Stimulated activated naive CD8-positive, alpha-beta T cell treated with anti-CD3 and anti-CD28 coated beads, Interleukin-15, Interleukin-2, amounts not matched to agents 100 U/mL and 50 U/mL, for 24 hours (primary cell): ENCODE results near the gene FER.
"Not testable (repeated sequence)": the region's sequence is repeated elsewhere in the genome, so short reads cannot be mapped to it uniquely, and the experiment has no call there.

Source experiments
- ATAC-seq: fragments of 150-1000 bp; cut with Tn5 transposase; one replicate; pipeline ENCODE4 v1.10.0; 2021
- DNase-seq: peaks from one replicate; pipeline ENCODE4 v3.0.0; 2021

The FER gene

GRCh38 chr5:108747774-108748400 lies at the start of gene FER:
FER (plus strand) TSS chr5:108747897; CDS start chr5:108798183, 50,286 bp downstream.
- DNase-seq (peak; percentile 23), ATAC-seq (peak; percentile 53)

DNA sequence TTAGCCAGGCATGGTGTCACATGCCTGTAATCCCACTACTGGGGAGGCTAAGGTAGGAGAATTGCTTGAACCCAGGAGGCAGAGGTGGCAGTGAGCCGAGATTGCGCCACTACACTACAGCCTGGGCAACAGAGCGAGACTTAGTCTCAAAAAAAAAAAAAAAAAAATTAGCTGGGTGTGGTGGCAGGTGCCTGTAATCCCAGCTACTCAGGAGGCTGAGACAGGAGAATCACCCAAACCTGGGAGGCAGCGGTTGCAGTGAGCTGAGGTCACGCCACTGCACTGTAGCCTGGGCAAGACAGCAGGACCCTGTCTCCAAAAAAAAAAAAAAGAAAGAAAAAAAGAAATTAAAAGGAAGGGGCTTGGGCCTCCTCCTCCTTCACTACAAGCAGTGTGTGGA lies 47.3 kb upstream of the FER start:
- not testable (repeated sequence) for DNase-seq, ATAC-seq

DNA sequence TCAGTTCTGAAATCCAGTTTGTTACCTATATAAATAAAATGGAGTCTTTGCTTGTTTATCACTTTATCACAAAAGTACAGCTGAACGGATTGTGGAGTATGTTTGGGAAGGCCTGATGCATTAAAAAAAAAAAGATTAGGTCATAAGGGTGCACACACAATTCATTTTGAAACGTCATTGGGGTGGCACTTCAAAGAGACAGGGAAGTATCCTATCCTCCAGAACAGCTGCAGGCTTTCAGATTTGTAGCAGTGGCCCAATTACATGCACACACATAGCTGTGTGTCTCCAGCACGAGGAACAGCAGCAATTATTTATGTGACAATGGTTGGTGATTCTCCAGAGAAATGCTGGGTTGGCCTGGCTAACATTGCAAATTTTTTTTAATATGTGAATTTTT lies 46.8 kb upstream of the FER start:
- no peak for ATAC-seq
- DNase-seq = no peak

GRCh38 chr5:108702546-108702945 lies 45.2 kb upstream of the FER start:
- DNase-seq = no peak
- no peak for ATAC-seq

DNA sequence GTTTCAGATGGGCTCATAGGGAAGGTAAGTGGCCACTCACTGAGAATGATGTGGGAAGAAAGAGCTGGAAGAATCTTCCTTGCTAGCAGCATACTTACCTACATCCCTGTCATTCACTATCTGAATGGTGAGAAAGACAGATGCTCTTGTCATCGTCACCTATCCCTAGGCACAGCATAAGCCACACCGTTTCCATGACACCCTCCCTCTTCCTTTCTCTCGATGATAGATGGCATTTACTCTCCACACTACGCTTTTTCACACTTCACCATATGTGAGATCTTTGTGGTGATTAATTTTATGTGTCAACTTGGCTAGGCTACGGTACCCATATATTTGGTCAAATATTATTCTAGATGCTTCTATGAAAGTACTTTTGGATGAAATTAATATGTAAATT lies 44.4 kb upstream of the FER start:
- ATAC-seq (no peak), DNase-seq (no peak)

DNA sequence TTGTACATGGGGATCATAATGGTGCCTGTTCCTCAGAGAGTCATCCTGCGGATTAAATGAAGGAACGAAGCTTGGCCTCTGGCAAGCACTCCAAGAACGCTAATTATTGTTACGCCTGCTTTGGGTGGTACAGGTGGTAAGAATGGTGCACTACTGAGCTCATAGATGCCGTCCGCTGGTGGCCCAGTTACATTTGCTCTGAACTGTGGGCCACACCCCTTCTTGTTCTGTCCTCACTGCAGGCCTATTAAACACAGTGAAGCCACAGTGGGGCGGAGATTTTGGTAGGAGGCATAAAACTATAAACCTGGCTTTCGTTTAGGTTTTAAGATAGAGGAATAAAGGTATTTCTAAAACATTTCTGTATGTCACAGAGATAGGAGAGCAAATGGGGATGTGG lies 40.6 kb upstream of the FER start:
- ATAC-seq (no peak), DNase-seq (no peak)

- ATAC-seq (no peak), DNase-seq (no peak)
Measured at GRCh38 chr5:108711898-108712297, 35.8 kb upstream of the FER start.

- ATAC-seq = no peak
- DNase-seq = no peak
Measured at GRCh38 chr5:108715408-108715807, 32.3 kb upstream of the FER start.

DNA sequence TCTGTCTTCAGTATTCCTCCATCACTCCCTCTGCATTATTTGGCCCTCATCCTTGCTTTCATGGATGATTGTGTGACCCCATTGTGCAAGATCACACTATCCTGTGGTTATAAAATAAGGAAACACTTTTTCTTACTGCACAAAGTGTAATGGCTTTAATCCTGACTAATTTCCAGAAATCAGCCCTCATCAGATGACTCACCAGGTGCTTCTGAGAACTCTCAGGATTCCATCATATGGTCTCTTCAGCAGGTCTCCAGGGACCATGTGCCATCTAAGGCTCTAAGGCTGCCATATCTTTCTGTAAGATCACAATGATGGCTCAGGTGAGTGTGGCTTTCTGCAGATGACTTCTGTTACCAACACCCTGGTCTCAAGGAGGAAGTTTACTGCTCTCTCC lies 27.3 kb upstream of the FER start:
- DNase-seq (peak; percentile 6), ATAC-seq (peak; percentile 75)

- DNase-seq (no peak), ATAC-seq (no peak)
Measured at GRCh38 chr5:108726446-108727235, 21.1 kb upstream of the FER start.

- DNase-seq (no peak), ATAC-seq (no peak)
Measured at GRCh38 chr5:108727236-108727650, 20.5 kb upstream of the FER start.

GRCh38 chr5:108727651-108728565 lies 19.8 kb upstream of the FER start:
- DNase-seq (peak; percentile 62), ATAC-seq (peak; percentile 83)

- DNase-seq = peak; percentile 70
- peak; percentile 75 for ATAC-seq
Measured at GRCh38 chr5:108728566-108729241, 19.0 kb upstream of the FER start.

DNA sequence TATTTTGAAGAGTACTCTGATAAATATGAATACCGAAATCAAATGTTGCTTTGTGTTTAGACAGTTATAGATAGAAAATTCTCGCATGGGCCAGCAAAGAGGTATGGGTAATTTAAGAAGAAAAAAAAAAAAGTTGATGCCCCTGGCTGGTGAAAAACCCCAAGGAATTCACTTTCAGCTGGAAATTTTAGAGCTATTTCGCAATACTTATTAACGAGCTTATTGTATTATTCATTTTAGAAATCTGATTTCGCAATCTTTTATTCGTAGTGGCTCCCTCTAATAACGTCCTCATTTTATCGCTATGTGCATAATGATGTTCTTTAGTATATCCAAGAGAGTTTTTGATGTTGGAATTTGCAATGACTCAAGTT lies 18.5 kb upstream of the FER start:
- ATAC-seq (no peak), DNase-seq (no peak)

GRCh38 chr5:108730617-108731340 lies 16.9 kb upstream of the FER start:
- ATAC-seq (no peak), DNase-seq (no peak)

DNA sequence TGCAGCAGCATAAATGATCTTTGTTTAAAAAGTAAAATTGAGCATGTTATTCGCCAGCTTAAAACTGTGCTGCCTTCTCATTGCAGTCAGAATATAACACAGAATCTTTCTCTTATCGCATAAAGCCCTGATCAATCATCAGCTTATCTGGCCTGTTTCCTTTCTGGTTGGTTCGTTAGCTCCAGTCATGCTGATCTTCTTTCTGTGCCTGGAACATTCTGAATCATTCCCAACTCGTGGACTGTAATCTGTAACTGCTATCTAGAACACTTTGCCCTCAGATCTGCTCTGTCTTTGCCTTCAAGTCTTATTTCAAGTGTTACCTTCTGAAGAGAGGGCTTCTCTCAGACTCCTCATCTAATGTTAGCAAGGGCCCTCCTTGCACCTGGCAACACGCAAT lies 11.9 kb upstream of the FER start:
- ATAC-seq = no peak
- no peak for DNase-seq

- ATAC-seq = no peak
- no peak for DNase-seq
Measured at GRCh38 chr5:108736855-108737254, 10.8 kb upstream of the FER start.

GRCh38 chr5:108739376-108739775 lies 8.3 kb upstream of the FER start:
- DNase-seq (no peak), ATAC-seq (no peak)

DNA sequence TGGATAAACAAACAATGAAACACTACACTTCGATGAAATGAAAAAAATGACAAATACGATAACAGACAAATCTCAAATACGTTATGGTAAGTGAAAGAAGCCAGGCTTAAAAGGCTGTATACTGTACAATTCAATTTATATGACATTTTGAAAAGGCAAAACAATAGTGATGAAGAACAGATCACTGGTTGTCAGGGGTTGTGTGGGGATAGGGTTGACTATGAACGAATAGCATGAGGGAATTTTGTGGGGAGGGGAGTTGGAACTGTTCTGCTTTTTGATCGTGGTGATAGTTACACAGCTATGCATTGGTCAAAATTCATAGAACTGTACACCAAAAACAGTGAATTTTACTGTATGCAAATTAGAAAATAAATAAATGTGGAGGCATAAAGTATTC lies 7.8 kb upstream of the FER start:
- DNase-seq (no peak), ATAC-seq (no peak)

GRCh38 chr5:108743319-108743718 lies 4.4 kb upstream of the FER start:
- DNase-seq (no peak), ATAC-seq (no peak)

- DNase-seq (no peak), ATAC-seq (no peak)
Measured at GRCh38 chr5:108743846-108744245, 3.9 kb upstream of the FER start.
